ENCODE data around the gene TMEM97.
A peak's percentile ranks its signal among the peaks of the same experiment; 100 is the strongest.
"Not testable (repeated sequence)": the region's sequence is repeated elsewhere in the genome, so short reads cannot be mapped to it uniquely, and the experiment has no call there.

Gene TMEM97

DNA sequence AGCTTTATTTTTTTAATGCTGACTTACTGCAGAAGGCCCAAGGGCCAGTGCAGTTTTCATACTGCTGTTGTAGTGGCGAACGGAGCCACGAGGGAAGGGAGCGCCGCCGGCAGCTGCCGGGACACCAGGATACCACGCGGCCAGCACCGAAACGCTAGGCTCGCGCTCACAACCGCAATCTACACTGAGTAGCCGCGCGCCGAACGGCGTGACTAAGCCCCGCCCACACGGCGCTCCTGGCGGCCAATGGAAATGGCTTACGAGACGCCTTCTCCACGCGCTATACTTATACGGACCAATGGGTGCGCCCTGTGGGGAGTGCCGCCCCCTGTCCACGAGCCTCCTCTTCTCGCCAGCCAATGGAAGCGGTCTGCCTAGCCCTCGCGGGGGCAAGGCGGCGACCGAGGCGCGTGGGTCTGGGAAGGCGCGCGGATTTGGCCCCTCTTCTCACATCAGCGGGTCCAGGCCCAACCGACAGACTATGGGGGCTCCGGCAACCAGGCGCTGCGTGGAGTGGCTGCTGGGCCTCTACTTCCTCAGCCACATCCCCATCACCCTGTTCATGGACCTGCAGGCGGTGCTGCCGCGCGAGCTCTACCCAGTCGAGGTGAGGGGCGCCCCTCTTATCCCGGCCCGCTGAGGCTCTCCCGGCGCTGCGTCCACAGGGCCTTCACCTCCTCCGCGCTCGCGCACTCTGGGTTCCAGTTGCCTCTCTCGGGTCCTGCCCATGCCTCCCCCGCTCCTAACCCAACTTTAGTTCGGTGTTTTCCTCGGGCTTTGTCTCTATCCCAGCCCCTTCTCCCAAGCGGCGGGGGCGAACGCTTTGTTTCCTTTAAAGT lies at the start of gene TMEM97:
Gene TMEM97, plus strand, starts transcription at position 442 of the 839 bp plus-strand sequence. Its CDS starts 40 bp downstream, at position 482.
- peak; percentile 97 for DNase-seq (ENCODE audit: low spot score)

DNA sequence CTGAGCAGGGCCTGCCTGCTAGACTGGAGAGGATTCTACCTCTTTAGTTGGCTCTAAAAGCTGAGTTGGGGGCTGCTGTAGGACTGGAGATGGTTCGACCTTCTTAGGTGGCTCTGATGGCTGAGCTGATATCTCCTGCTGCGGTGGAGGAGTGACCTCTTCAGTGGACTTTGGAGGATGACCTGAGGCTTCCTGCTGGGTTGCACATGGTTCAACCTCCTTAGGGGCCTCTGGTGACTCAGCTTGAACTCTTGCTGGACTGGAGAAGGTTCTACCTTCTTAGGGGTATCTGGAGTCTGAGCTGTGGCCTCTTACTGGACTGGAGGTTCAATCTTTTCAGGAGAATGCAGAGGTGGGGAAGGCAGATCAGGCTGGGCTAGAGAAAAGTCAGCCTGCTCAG lies 48.9 kb upstream of the TMEM97 start:
- no peak for DNase-seq (ENCODE audit: low spot score)

DNA sequence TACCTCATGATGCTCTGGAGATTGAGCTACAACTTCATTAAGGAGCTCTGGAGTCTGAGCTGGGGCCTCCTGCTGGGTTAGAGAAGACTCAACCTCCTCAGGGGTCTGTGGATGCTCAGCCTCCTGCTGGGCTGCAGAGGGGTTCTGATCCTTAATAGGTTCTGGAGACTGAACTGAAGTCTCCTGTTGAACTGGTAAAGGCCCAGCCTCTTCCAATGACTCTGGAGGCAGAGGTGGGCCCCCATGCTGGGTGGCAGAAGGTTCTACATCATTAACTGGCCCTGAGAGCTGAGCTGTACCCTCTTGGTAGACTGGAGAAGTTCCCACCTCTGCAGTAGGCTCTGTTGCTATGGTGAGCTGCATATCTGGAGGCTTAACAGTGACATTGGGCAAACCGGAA lies 48.1 kb upstream of the TMEM97 start:
- DNase-seq (ENCODE audit: low spot score) = no peak

DNA sequence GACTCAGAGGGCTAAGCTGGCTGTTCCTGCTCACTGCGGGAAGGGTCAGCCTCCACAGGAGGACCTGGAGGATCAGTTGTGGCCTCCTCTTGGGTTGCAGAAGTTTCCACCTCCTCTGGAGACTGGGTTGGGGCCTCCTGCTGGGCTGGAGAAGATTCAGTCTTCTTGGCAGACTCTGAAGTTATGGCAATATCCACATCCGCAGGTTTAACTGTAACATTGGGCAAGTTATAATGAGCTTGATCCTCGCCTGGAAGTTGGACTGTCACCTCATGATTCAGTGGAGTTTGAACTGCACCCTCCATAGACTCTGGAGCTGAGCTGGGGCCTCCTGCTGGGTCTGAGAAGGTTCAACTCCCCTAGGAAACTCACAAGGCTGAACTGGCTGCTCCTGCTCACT lies 47.6 kb upstream of the TMEM97 start:
- no peak for DNase-seq (ENCODE audit: low spot score)

DNA sequence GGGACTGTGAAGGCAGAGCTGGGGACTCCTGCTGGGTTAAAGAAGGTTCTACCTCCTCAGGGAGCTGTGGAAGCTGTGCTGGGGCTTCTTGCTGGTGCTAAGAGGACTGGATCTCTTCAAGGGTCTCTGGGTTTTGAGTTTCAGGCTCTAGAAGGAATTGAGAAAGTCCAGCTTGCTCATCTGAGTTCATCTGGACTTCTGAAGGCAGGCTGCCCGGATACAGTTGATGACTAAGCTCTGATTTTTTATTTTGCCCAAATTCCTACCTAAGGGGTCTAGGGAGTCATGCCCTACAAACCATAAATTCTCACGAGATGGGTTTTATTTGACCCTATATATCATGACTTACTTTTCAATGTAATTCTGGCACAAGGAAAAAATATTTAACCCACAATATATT lies 46.8 kb upstream of the TMEM97 start:
- peak; percentile 56 for DNase-seq (ENCODE audit: low spot score)

DNA sequence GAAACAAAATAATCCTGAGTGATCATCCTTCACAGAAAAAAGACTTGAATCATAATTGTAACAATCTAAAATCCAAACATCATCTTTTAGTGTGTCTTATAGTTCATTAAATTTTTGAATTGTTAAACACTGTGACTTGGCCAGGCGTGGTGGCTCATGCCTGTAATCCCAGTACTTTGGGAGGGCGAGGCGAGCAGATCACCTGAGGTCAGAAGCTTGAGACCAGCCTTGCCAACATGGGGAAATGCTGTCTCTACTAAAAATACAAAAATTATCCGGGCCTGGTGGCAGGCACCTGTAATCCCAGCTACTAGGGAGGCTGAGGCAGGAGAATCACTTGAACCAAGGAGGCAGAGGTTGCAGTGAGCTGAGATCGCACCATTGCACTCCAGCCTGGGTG lies 45.7 kb upstream of the TMEM97 start:
- DNase-seq (ENCODE audit: low spot score) = not testable (repeated sequence)

DNA sequence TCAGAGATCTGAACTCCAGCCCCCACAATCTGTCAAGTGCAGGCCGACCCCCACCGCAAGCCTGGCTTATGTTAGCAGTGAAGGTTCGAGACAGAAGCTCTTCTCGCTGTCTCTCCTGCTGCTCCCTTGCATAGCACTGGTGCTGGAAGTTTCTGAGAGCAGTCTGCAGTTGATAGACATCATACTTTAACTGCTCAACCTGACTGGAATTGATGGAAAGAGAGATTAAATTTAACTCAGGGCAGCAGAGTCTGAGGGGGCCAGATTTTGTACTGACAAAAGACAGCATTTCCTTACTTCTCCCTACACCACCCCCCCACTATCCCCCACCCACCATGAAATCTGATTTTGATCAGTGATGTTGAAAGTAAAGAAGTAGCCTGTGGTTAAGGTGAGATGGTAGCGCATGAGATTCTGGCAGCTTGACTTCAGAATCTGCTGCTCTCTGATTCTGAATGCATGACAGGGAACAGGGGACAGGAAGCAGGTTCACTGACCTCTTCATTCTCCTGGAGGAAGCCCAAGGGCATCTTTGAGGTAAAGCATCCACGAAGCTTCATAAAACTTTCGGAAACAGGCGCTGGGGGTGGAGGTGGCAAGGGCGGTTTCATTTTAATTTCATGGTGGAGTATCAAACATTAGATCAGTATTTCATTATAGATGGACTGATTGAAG lies 44.3 kb upstream of the TMEM97 start:
- no peak for DNase-seq (ENCODE audit: low spot score)

DNA sequence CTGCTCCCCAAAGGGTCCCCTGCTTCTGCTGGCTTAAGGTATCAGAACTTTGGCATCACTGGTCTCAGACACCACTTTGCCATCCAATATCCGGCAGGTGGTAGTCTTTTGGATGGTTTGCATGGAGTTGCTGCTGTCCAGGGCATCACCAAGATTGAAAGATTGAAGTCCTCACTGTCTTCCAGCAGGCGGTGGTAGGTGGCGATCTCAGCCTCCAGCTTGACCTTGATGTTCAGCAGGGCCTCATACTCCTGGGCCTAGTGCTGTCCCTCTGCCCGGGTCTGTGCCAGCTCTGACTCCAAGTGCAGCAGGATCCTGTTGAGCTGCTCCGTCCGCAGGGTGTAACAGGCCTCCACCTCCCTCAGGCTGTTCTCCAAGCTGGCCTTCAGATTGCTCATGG lies 43.0 kb upstream of the TMEM97 start:
- no peak for DNase-seq (ENCODE audit: low spot score)

DNA sequence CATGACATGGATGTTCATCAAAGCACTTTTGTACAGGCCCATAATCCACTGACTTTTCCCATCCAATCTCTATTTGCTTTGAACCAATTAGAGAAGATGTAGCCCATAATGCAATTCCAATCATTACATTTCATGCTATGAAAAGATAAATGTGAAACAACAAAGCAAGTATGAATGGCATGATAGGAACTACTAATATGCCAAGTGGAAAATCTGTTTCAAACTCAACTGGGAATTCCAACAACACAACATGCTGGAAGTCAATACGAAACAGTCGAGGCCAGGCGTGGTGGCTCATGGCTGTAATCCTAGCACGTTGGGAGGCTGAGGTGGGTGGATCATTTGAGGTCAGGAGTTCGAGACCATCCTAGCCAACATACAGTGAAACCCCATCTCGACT lies 39.6 kb upstream of the TMEM97 start:
- DNase-seq (ENCODE audit: low spot score) = no peak

DNA sequence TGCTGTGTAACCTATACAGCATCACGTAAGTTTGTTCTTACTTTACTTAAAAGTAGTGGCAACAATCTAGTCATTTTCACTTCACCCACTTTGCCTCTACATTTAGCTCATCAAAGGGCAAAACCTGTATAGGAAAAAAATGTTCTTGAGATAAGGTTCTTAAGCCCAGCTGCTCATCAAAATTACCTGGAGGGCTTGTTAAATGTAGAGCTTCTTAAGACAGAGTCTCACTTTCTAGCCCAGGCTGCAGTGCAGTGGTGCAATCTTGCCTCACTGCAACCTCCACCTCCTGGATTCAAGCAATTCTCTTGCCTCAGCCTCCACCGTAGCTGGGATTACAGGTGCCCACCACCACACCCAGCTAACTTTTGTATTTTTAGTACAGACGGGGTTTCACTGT lies 38.2 kb upstream of the TMEM97 start:
- DNase-seq (ENCODE audit: low spot score) = no peak

DNA sequence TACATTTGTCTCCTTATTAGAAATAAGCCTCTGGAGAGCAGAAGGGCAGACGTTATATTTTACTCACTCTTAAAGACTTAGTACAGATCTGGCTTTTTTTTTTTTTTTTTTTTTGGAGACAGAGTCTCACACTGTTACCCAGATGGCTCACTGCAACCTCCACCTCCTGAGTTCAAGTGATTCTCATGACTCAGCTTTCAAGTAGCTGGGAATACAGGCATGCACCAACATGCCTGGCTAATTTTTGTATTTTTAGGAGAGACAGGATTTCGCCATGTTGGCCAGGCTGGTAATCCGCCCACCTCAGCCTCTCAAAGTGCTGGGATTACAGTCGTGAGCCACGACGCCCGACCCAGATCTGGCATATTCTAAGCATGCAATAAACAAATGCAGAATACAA lies 36.4 kb upstream of the TMEM97 start:
- DNase-seq (ENCODE audit: low spot score) = peak; percentile 24

DNA sequence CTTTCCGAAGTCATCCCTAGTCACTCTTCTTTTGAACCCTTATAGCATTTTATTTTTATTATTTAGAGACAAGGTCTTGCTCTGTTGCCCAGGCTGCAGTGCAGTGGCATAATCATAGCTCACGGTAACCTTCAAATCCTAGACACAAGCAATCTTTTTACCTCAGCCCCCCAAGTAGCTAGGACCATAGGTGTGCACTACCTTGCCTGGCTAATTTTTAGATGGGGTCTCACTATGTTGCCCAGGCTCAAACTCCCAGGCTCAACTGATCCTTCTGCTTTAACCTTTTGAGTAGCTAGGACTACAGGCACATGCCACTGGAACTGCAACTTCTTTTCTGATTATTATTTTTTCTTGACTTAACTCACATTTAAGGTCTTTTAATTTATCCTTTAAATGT lies 33.0 kb upstream of the TMEM97 start:
- no peak for DNase-seq (ENCODE audit: low spot score)

DNA sequence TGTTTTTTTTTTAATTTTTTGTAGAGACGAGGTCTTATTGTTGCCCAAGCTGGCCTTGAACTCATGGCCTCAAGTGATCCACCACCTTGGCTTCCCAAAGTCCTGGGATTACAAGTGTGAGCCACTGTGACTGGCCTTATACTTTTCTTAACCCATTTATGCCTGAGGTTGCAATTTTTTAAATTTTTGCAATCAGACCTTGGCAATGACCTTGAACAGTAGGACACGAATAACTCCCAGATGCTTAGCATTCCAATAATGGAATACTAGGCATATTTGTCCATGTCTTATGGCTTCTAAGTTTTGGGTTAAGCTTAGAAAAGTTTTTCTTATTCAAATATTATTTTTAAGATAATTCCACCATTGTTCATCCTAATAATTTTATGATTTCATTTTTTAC lies 28.3 kb upstream of the TMEM97 start:
- DNase-seq (ENCODE audit: low spot score) = no peak

DNA sequence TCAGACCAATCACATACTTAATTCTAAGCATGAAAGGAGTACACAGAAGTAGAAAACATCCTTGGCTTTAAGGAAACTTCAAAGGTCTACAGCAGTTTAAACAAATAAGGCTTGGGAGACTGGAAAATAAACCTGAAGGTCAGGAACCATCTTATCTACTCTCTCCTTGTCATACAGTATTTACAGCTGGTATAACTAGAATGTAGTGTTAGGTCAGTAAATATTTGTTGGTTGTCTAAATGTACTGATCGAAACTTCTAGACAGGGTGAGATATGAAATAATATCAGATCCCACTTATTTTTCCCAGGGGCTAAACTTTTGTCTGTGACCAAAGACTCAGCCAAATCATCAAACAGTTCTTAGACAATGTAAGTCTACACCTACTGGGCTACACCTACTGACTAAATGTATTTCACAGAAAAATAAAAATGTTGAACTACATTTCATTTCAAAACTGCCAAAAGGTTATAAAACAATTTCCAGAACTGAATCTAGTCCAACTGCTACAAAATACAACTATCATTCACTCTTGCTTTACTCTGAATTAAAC lies 27.1 kb upstream of the TMEM97 start:
- no peak for DNase-seq (ENCODE audit: low spot score)

DNA sequence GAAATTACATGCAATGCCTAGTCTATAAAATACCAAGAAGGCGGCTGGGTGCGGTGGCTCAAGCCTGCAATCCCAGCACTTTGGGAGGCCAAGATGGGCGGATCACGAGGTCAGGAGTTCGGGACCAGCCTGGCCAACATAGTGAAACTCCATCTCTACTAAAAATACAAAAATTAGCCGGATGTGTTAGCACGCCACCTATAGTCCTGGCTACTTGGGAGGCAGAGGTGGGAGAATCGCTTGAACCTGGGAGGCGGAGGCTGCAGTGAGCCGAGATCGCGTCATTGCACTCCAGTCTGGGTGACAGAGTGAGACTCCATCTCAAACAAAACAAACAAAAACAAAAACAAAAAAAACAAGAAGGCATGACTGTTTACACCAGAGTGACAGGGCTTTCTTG lies 26.1 kb upstream of the TMEM97 start:
- not testable (repeated sequence) for DNase-seq (ENCODE audit: low spot score)

DNA sequence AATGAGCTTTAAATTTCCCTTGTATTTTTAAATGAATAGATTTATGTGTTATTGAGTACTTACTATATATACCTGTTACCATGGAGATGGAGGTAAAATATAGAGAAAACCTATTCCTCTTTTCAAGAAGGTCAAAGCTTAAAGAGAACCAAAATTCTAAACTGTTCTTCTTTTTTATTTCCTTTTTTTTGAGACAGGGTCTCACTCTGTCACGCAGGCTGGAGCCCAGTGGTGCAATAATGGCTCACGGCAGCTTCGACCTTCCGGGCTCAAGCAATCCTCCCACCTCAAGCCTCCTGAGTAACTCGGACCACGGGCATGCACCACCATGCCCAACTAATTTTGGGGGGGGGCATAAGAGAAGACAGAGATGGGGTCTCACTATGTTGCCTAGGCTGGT lies 25.0 kb upstream of the TMEM97 start:
- DNase-seq (ENCODE audit: low spot score) = no peak

DNA sequence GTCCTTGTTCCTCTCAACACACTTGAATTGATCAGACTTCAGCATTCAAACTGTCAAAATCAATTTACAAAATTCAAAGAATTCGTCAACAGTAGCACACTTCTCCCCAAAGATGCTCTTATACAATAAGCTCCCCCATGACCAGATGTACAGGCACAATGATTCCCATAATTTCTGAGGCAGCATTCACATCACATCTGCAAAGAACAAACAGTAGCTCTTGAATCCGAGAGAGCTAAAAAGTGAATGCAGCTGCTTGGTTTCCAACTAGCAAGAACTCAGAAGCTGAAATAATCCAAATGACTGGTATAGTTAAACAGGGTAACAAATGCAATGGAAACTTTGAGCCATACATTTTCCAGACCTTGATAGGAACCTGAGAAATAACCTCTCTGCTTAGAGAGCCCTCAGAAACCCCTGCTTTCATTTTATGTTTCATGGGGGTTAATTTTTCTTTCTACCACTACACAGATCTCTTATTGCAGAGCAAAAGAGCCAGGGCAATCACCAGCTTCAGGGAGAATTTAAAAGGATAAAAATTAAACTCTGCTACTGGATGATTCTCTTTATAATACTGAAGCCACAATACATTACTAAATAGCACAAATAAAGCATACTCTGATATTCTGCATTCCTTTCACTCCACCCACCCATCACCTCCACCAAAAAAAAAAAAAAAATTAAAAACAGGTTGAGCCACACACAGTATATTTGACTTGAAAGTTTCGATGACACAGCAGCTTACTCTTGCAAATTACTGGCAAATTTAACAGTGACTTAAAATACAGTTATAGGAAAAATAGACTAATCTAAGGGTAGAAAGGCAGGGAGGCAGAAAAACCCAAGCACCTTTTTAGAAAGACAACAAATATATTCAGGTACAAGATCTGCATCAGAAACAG lies 23.1 kb upstream of the TMEM97 start:
- DNase-seq (ENCODE audit: low spot score) = no peak

DNA sequence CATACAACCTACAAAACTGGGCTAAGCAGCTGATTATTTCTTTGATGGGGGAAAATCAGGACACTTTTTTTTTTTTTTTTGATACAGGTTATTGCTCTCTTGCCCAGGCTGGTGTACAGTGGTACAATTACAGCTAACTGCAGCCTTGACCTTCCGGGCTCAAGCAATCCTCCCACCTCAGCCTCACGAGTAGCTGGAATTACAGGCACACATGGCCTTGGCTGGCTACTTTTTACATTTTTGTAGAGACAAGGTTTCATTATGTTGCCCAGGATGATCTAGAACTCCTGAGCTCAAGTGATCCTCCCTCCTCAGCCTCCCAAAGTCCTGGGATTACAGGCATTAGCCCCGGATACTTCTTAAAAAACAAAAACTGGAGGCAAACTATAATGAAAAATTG lies 20.6 kb upstream of the TMEM97 start:
- DNase-seq (ENCODE audit: low spot score) = no peak

DNA sequence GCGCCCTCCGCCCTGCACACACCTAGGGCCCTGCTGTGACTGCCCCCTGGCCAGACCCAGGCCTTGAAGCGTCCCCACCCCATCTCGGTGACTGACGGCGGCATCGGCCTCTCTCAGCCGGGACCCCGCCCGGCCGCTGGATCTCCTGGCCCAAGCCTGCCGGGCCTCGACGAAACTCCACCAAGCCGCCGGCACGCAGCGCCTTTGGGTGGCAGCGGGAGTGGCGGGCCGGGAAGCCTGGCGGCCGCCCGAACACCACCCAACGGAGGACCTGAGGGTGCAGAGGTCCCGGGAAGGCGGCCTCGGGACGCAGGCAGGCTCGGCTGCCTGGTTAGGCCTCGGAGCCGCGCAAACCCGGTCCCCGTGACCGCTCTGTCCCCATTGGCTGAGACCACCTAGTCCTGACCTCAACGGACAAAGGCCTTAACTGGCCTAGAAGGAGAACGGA lies 12.0 kb upstream of the TMEM97 start:
- DNase-seq (ENCODE audit: low spot score) = no peak

DNA sequence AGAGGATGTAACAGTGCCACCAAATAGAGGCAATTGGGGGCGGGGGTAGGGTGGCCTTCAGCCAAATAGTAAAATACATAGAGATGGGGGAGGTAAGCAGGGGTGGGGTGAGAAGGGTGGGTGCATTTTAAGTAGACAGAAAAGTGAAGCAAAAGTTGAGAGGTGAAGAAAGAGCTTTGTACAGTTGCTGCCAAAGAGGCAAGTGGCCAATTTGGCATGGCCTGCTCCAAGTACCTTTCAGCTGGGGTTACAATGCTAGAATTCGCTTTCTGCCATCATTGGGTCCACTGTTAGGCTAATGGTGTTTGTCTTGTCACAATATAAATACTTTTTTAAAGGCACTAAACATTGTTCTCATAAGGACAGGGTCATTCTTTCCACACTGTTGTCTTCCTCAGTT lies 5.2 kb upstream of the TMEM97 start:
- no peak for DNase-seq (ENCODE audit: low spot score)

DNA sequence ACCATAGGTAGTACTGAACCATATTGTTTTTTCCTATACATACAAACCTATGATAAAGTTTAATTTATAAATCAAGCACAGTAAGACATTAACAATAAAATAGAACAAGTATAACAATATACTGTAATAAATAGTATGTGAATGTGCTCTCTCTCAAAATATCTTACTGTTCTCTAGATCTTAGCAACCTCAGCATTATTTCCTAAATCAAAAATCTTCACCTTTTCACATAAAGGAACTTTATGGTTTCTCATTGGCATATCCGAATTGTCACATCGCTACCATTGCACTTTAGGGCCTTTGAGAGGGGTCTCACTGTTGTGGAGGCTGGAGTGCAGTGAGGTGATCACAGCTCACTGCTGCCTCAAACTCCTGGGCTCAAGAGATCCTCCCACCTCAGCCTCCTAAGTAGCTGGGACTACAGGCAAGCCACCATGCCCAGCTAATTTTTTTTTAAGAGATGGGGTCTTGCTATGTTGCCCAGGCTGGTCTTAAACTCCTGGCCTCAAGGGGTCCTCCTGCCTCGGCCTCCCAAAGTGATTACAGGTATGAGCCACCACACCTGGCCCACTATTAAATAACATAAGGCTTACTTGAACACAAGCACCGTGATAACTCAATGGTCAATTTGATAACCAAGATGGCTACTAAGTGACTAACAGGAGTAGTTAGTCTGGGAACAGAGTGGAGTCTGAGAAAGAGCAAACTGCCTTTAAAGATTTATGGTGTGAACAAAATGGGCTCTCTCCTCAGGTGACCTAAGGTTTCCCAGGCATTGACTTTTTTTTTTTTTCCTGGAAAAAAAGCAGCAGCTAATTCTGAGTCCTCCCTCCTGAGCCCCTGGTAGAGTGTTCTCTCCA lies 2.9 kb upstream of the TMEM97 start:
- no peak for DNase-seq (ENCODE audit: low spot score)

All from AG08395 (cell line).